ENCODE results near the gene USP6NL.
"Not testable (repeated sequence)": the region's sequence is repeated elsewhere in the genome, so short reads cannot be mapped to it uniquely, and the experiment has no call there.

USP6NL gene

DNA sequence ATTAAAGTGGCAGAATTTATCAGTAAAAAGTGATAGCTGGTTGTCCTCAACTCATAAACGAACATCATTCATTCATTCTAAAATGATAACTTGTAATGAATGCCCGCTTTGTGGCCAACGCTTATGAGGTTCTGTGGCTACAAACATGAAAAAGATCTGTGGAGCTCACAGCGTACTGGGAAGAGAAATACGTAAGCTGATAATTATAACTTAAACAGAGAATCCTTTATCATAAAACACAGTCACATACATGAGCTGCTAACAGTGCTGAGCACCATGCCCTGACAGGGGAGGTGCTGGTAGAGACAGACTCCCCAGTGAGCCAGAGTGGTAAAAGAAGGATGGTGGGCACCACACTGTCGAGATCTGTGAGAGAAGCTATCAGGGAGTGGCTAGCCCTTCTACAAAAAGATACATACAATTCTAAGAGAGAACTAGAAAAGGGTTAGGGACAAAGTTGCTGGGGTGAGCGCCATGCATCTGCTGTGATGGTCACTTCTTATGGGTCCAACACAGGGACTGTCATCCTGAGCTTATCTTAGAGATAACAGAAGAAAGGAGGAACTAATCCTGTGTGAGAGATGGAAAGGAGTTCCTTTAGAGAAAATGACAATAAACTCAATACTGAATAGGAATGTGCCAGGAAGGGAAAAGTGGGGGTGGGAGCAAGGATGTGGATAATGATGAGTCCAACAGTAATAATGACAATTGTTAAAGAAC is 106.7 kb downstream of the USP6NL start:
- no peaks in the 10 kb centered on the region for H3K9me3 ChIP-seq (ENCODE audit: control insufficient read depth, low read length)
- H3K36me3 ChIP-seq (ENCODE audit: control insufficient read depth, insufficient read depth, low read length): peaks cover 5% of the 10 kb centered on the region
- no peak overlapping the region for H3K27ac ChIP-seq (ENCODE audit: low read depth, low read length, severe bottlenecking)
- H3K4me1 ChIP-seq (ENCODE audit: control insufficient read depth, insufficient read depth, low read length, poor library complexity, severe bottlenecking): peaks cover 5% of the 10 kb centered on the region
- WGBS, 2 experiments (ENCODE audit: insufficient coverage in 2 of 2): 100% methylated on average over 1 of the region's 7 CpGs; no CpG with 5 or more reads in 1 of the 2 experiments
- H3K4me3 ChIP-seq (ENCODE audit: extremely low read depth, insufficient read depth, low read length, poor library complexity, severe bottlenecking): no peak overlapping the region

DNA sequence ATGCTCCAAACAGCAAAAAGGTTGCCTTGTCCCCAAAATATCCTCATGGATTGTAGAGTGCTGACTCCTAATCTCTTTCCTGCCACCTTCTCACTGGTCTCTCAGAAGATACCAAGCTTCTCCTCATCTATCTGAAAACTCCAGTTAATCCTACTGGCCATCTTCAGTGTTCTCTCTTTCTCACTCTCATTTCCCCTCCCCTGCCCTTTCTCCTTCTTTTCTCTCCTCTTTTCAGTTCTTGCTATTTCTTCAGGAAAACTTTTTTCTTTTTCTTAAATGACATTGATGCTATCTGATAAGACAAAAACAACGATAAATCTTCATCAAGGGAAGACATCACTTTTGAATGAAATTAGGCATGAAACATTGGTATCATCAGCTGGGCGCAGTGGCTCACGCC is 109.8 kb downstream of the USP6NL start:
- Histone ChIP-seq H3K4me3 (ENCODE audit: extremely low read depth, insufficient read depth, low read length, poor library complexity, severe bottlenecking) (no peak overlapping the region), H3K4me1 (ENCODE audit: control insufficient read depth, insufficient read depth, low read length, poor library complexity, severe bottlenecking) (peaks cover 5% of the 10 kb centered on the region), H3K36me3 (ENCODE audit: control insufficient read depth, insufficient read depth, low read length) (peaks cover 10% of the 10 kb centered on the region), H3K27ac (ENCODE audit: low read depth, low read length, severe bottlenecking) (no peak overlapping the region), H3K9me3 (ENCODE audit: control insufficient read depth, low read length) (no peaks in the 10 kb centered on the region)
- WGBS, 2 experiments (ENCODE audit: insufficient coverage in 2 of 2): 81 to 96% methylated on average over 3 of the region's 3 CpGs

DNA sequence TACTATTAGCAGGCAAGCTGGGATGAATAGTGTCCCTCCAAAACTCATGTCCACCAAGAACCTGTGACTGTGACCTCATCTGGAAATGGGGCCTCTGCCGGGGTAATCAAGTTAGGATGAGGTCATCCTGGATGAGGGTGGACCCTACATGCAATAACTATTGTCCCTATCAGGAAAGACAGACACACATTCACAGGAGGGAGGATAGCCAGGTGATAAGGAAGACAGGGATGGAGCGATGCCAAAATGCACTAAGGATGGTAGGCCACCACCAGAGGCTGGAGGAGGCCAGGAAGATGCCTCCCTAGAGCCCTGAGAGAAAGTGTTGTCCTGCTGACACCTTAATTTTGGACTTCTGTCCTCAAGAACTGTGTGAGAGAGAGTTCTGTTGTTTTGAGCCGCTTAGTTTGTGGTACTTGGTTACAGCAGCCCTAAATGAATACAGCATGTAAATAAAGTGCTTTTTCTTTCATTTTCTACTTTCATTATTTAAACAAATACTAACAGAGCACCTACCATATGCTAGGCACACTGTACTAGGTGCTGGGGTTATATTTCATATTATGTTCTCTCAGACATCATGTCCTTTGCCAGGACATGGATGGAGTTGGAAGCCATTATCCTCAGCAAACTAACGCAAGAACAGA is 111.9 kb downstream of the USP6NL start:
- Histone ChIP-seq H3K27ac (ENCODE audit: low read depth, low read length, severe bottlenecking) (no peak overlapping the region), H3K36me3 (ENCODE audit: control insufficient read depth, insufficient read depth, low read length) (peaks cover 10% of the 10 kb centered on the region), H3K4me3 (ENCODE audit: extremely low read depth, insufficient read depth, low read length, poor library complexity, severe bottlenecking) (no peak overlapping the region), H3K9me3 (ENCODE audit: control insufficient read depth, low read length) (no peaks in the 10 kb centered on the region), H3K4me1 (ENCODE audit: control insufficient read depth, insufficient read depth, low read length, poor library complexity, severe bottlenecking) (no peaks in the 10 kb centered on the region)
- 100% methylated on average over 1 of the region's 4 CpGs for WGBS, 2 experiments (ENCODE audit: insufficient coverage in 2 of 2)

DNA sequence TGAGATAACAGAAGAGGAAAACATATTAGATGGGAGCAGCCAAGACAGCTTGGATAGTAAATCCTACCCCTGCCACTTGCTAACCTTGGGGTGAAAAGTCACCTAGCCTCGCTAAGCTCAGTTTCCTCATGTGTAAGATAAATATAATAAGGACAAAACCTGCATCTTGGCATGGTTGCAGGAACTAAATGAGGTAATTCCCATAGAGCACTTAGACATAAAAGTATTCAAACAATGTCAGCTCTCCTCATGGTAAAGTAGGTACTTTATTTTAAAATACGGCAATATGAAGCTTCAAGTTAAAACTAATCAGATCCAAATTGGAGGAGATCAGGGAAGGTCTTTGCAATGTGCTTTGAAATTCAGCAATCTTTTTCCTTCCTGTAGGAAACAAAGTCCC is 113.1 kb downstream of the USP6NL start:
- H3K4me1 ChIP-seq (ENCODE audit: control insufficient read depth, insufficient read depth, low read length, poor library complexity, severe bottlenecking): no peaks in the 10 kb centered on the region
- no peaks in the 10 kb centered on the region for H3K9me3 ChIP-seq (ENCODE audit: control insufficient read depth, low read length)
- H3K27ac ChIP-seq (ENCODE audit: low read depth, low read length, severe bottlenecking): no peak overlapping the region
- peaks cover 21% of the 10 kb centered on the region for H3K36me3 ChIP-seq (ENCODE audit: control insufficient read depth, insufficient read depth, low read length)
- no CpG with 5 or more reads among the region's 2 CpGs for WGBS, 2 experiments (ENCODE audit: insufficient coverage in 2 of 2)
- H3K4me3 ChIP-seq (ENCODE audit: extremely low read depth, insufficient read depth, low read length, poor library complexity, severe bottlenecking): no peak overlapping the region

DNA sequence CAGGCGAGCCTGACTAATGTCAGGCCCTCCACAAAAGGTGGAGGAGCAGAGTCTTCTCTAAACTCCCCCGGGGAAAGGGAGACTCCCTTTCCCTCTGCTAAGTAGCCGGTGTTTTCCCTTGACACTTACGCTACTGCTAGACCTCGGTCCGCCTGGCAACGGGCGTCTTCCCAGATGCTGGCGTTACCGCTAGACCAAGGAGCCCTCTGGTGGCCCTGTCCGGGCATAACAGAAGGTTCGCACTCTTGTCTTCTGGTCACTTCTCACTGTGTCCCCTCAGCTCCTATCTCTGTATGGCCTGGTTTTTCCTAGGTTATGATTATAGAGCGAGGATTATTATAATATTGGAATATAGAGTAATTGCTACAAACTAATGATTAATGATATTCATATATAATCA is 116.5 kb downstream of the USP6NL start:
- not testable (repeated sequence) for H3K4me1 ChIP-seq (ENCODE audit: control insufficient read depth, insufficient read depth, low read length, poor library complexity, severe bottlenecking); H3K4me3 ChIP-seq (ENCODE audit: extremely low read depth, insufficient read depth, low read length, poor library complexity, severe bottlenecking); H3K9me3 ChIP-seq (ENCODE audit: control insufficient read depth, low read length); H3K27ac ChIP-seq (ENCODE audit: low read depth, low read length, severe bottlenecking)
- WGBS, 2 experiments (ENCODE audit: insufficient coverage in 2 of 2): 34% methylated on average over 8 of the region's 13 CpGs; no CpG with 5 or more reads in 1 of the 2 experiments
- H3K36me3 ChIP-seq (ENCODE audit: control insufficient read depth, insufficient read depth, low read length): peaks cover 44% of the 10 kb centered on the region

DNA sequence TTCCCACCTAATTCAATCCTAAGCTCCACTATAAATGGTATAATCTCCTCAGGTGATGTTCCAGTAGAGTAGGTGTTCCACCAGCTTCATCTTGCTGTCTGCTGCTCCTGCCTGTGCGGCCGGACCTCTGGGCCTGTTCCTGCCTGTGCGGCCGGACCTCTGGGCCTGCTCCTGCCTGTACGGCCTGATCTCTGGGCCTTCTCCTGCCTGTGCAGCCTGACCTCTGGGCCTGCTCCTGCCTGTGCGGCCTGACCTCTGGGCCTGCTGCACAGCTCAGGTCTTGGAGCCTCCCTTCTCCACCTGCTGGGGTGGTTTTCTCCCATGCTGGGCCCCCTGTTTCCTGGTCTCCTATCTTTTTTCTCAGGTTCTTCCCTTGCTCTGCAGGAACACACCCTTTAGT is 117.8 kb downstream of the USP6NL start:
- Histone ChIP-seq H3K4me1 (ENCODE audit: control insufficient read depth, insufficient read depth, low read length, poor library complexity, severe bottlenecking) (no peaks in the 10 kb centered on the region), H3K9me3 (ENCODE audit: control insufficient read depth, low read length) (no peaks in the 10 kb centered on the region), H3K4me3 (ENCODE audit: extremely low read depth, insufficient read depth, low read length, poor library complexity, severe bottlenecking) (no peak overlapping the region), H3K36me3 (ENCODE audit: control insufficient read depth, insufficient read depth, low read length) (peaks cover 38% of the 10 kb centered on the region), H3K27ac (ENCODE audit: low read depth, low read length, severe bottlenecking) (no peak overlapping the region)
- WGBS, 2 experiments (ENCODE audit: insufficient coverage in 2 of 2): 96 to 98% methylated on average over 6 of the region's 6 CpGs

DNA sequence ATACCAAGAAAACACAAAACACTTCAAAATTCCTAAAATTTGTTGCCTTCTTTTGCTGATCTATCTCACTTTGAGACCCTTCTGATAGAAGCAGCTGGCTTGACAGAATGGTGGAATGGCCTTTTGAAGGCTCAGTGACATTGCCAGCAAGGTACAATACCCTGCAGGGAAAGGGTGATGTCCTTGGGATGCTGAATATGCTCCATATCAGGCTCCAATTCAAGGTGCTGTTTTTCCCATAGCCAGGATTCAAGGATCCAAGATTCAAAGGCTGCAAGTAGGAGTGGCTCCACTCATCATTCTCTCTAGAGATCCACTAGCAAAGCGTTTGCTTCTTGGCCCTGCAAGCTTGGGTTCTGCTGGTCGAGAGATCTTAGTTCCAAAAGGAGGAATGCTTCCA is 120.4 kb downstream of the USP6NL start:
- Histone ChIP-seq H3K36me3 (ENCODE audit: control insufficient read depth, insufficient read depth, low read length) (peaks cover 33% of the 10 kb centered on the region), H3K27ac (ENCODE audit: low read depth, low read length, severe bottlenecking) (no peak overlapping the region), H3K4me1 (ENCODE audit: control insufficient read depth, insufficient read depth, low read length, poor library complexity, severe bottlenecking) (no peaks in the 10 kb centered on the region), H3K4me3 (ENCODE audit: extremely low read depth, insufficient read depth, low read length, poor library complexity, severe bottlenecking) (no peak overlapping the region), H3K9me3 (ENCODE audit: control insufficient read depth, low read length) (no peaks in the 10 kb centered on the region)
- WGBS, 2 experiments (ENCODE audit: insufficient coverage in 2 of 2): 95 to 100% methylated on average over 2 of the region's 2 CpGs

DNA sequence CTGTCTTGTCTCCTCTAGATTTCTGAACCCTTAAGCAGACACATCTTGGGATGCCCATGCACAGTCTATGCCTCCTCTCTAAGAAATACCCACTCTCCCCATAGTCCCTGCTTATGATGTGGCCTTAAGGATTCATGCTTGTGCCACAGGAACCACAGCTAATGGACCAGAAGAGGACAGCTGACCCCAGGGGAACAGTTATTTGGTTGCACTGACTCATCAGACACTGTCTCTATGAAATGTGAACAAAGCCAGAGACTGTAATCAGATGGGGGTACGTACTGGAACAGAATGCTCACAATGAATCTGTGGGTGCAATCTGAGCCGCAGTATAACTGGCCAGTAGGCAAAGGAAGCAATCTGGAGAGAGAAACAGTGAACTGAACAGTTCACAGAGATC is 121.9 kb downstream of the USP6NL start:
- Histone ChIP-seq H3K4me3 (ENCODE audit: extremely low read depth, insufficient read depth, low read length, poor library complexity, severe bottlenecking) (no peak overlapping the region), H3K27ac (ENCODE audit: low read depth, low read length, severe bottlenecking) (no peak overlapping the region), H3K9me3 (ENCODE audit: control insufficient read depth, low read length) (no peaks in the 10 kb centered on the region), H3K36me3 (ENCODE audit: control insufficient read depth, insufficient read depth, low read length) (peaks cover 33% of the 10 kb centered on the region), H3K4me1 (ENCODE audit: control insufficient read depth, insufficient read depth, low read length, poor library complexity, severe bottlenecking) (no peaks in the 10 kb centered on the region)
- WGBS, 2 experiments (ENCODE audit: insufficient coverage in 2 of 2): 93 to 100% methylated on average over 2 of the region's 2 CpGs

DNA sequence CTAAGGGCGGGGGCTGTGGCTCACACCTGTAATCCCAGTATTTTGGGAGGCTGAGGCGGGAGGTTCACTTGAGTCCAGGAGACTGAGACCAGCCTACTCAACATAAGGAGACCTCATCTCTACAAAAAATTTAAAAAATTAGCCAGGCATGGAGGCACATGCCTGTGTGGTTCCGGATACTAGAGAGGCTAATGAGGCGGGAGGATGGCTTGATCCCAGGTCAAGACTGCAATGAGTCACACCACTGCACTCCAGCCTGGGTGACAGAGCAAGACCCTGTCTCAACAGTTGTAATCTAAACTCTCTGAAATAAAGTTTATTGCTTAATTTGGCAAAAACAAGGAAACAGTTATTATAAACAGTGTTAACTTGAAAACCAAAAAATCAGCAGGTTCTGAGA is 123.3 kb downstream of the USP6NL start:
- Histone ChIP-seq H3K9me3 (ENCODE audit: control insufficient read depth, low read length) (no peaks in the 10 kb centered on the region), H3K4me1 (ENCODE audit: control insufficient read depth, insufficient read depth, low read length, poor library complexity, severe bottlenecking) (no peaks in the 10 kb centered on the region), H3K4me3 (ENCODE audit: extremely low read depth, insufficient read depth, low read length, poor library complexity, severe bottlenecking) (no peak overlapping the region), H3K36me3 (ENCODE audit: control insufficient read depth, insufficient read depth, low read length) (peaks cover 27% of the 10 kb centered on the region), H3K27ac (ENCODE audit: low read depth, low read length, severe bottlenecking) (no peak overlapping the region)
- 85 to 93% methylated on average over 2 to 3 of the region's 4 CpGs for WGBS, 2 experiments (ENCODE audit: insufficient coverage in 2 of 2)

DNA sequence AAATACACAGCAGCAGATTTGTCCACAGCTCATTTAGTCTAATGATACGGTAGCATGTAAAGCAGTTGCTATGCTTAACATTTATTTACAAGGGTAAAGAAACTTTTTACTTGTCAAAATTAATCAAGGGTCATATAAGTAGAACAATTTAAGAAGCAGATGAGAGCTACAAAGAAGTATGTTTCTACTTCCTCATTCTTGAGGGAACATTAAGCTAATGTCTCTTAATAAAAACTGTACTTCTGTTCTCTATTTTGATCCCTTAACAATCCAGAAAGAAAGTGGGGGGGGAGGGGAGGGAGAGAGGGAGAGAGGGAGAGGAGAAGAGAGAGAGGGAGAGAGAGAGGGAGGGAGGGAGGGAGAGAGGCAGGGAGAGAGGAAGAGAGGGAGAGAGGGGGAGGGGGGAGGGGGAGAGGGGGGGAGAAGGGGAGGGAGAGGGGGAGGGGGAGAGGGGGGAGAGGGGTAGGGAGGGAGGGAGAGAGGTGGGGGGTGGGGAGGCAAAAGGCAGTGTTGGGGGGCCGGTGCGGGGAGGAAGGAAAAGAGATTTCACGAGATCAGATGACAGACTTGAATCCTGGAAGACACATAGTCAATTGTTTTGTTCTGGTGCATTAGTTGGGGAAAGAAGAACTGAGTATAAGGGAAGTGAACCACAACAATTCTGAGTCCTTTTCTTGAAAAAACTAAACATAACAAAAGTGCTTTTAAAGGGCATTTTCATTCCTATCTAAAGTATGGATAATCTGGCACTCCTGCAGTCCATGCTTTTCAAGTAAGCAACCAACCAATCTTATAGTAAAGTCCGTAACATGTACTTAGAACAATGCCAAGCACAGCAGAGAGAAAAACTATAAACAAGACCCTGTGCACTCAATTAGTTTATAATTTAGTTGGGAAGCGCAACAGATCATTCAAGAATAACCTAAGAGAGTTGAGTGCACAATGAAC is 128.0 kb downstream of the USP6NL start:
- WGBS, 2 experiments (ENCODE audit: insufficient coverage in 2 of 2): 81 to 96% methylated on average over 3 to 4 of the region's 6 CpGs
- H3K4me3 ChIP-seq (ENCODE audit: extremely low read depth, insufficient read depth, low read length, poor library complexity, severe bottlenecking): no peak overlapping the region
- peaks cover 20% of the 10 kb centered on the region for H3K36me3 ChIP-seq (ENCODE audit: control insufficient read depth, insufficient read depth, low read length)
- H3K27ac ChIP-seq (ENCODE audit: low read depth, low read length, severe bottlenecking): no peak overlapping the region
- H3K9me3 ChIP-seq (ENCODE audit: control insufficient read depth, low read length): no peaks in the 10 kb centered on the region
- no peaks in the 10 kb centered on the region for H3K4me1 ChIP-seq (ENCODE audit: control insufficient read depth, insufficient read depth, low read length, poor library complexity, severe bottlenecking)

Measured in mesodermal cell (in vitro differentiated cells).